HFF-Myc (cell line): ENCODE data around the gene GABRR1.

ENCODE experiments used
- DNase-seq: peaks from one replicate; pipeline ENCODE4 v3.0.0-alpha.2; 2011; ENCODE audit warnings: low read depth; ENCODE audit errors: extremely low read depth
- H3K4me3 ChIP-seq: replicated peaks from 2 replicates; pipeline ENCODE4 v1.5.1; 2011; ENCODE audit warnings: low read depth, mild to moderate bottlenecking, control low read depth, low read length
- TF ChIP-seq, protein P1 (sequence below): IDR thresholded peaks from 2 replicates; pipeline ENCODE4 v1.5.1; 2012; ENCODE audit warnings: mild to moderate bottlenecking, low read depth, low read length, control low read depth; ENCODE audit errors: missing control alignments

The GABRR1 gene

DNA sequence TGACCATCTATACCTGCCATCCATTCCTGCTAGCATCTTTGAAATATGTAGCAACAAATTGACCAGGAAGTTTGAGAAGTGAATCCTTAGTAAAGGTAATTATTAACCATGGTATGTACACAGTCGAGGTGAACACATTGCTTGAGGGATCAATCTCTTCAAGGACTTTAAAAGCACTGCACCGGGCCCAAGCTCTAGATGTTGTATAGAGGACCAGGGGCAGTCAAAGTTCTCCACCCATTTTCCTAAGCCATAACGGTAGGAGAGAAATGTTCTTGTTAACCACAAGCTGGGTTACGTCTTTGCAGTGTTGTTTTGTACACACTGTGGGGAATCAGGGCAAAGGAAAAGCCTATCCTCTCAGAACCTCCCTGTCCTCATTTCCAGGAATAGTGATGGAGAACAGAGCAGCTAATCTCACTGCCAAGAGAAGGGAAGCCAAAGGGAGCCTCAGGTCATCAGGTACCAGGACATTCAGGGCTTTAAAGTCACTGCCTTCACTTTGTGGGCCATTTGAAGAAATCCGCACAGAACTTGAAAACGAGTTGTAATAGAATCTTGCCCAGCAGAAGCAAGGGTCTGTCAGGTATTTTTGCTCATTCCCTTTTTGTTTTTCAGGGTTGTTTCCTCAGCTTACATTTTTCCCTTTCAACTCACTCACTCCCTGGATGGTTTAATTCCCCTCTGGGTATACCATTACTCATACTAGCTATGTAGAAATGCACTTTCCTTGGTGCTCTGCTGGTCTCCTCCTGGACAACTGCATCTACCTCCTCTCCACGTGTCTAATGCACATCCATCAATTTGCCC is 76.6 kb downstream of the GABRR1 start:
- H3K4me3 ChIP-seq = no peak overlapping the region
- DNase-seq = no peak
- TF ChIP-seq, protein P1, sequence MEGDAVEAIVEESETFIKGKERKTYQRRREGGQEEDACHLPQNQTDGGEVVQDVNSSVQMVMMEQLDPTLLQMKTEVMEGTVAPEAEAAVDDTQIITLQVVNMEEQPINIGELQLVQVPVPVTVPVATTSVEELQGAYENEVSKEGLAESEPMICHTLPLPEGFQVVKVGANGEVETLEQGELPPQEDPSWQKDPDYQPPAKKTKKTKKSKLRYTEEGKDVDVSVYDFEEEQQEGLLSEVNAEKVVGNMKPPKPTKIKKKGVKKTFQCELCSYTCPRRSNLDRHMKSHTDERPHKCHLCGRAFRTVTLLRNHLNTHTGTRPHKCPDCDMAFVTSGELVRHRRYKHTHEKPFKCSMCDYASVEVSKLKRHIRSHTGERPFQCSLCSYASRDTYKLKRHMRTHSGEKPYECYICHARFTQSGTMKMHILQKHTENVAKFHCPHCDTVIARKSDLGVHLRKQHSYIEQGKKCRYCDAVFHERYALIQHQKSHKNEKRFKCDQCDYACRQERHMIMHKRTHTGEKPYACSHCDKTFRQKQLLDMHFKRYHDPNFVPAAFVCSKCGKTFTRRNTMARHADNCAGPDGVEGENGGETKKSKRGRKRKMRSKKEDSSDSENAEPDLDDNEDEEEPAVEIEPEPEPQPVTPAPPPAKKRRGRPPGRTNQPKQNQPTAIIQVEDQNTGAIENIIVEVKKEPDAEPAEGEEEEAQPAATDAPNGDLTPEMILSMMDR = no peak

DNA sequence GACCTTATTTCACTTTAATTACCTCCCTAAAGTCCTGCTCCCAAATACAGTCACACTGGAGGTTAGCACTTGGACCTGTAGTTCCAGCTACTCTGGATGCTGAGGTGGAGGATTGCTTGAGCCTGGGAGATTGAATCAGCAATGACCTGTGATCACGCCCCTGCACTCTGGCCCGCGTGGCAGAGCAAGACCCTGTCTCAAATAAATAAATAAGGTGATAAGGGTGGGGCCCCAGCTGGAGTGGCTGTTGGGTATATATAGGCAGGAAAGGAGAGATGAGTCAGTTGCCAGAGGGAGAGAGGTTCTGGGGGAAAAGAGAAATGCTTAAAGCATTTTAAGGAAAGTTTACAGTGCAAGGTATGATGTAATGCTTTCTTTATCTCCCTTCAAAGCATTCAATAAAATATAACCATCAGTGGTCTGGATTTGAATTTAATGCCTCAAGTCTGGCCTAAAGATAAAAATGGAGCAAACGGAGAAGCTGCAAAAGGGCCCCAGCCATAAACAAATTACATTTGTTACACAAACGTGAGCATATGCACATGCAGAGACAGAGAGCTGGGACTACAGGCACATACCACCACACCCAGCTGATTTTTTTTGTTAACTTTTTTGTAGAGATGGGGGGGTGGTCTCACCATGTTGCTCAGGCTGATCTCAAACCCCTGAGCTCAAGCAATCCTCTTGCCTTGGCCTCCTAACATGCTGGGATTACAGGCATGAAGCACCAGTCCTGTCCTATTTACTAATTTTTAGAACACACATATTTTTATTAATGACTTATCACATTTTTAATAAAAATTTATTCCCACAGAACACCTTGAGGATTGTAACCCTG is 77.4 kb downstream of the GABRR1 start:
- TF ChIP-seq, protein P1 = no peak
- H3K4me3 ChIP-seq = no peak overlapping the region

DNA sequence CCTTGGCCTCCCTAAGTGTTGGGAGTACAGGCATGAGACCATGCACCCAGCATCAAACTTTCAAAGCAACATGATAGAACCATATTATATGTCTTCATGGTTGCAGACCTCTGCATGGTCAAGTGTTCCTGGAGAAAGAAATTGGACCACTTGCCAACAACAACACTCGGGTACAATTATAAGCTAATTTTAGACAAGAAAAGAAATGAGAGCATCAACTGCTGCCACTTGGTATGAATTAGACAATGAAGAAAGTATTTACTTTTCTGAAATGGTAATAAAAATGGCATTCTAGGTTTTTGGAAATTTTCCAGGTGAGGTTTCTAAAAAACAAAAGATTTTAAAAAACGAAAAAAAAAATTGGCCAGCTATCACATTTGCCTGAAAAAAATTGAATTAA is 79.0 kb downstream of the GABRR1 start:
- DNase-seq = no peak
- TF ChIP-seq, protein P1 = no peak
- H3K4me3 ChIP-seq = no peak overlapping the region

More for the DNA sequence above, 77.4 kb downstream of the GABRR1 start:
- DNase-seq = no peak

DNA sequence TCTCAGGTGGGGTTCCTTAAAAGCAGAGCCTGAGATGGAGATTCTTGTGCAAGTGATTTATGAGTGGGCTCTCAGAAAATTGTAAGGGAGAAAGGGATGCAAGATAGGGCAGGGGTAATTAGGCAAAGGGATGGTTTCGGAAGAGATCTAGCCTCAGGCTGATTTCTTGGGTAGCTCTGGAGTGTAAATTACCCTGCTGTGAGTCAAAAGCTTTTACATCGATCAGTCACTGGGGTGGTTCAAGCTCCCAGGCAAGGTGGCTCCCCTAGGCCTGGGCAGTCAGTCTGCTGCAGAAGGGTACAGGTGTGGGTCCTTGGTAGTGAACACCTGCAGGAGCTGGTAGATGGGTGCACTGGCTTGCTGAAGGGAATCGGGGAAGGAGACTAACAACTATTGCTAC is 82.4 kb downstream of the GABRR1 start:
- no peak for DNase-seq
- TF ChIP-seq, protein P1 = no peak
- no peak overlapping the region for H3K4me3 ChIP-seq

DNA sequence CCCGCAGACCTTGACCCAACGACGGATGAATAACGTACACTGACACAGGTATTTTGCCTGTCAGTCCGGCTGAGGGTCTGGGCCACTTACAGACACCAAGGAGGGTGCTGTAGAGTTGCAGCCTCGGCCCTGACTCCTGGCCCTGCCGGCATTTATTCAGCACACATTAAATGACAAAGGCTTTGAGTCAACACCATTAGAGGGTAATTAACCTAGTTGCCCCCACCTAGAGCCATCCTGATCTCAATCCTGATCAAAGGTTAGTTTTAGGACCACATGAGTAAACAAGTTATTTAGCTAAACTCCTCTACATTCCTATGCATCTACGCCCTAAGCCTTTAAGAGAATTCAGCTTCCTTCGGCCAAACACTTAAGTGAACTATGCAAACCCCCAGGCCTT is 83.2 kb downstream of the GABRR1 start:
- DNase-seq = no peak
- H3K4me3 ChIP-seq = no peak overlapping the region
- TF ChIP-seq, protein P1 = no peak

DNA sequence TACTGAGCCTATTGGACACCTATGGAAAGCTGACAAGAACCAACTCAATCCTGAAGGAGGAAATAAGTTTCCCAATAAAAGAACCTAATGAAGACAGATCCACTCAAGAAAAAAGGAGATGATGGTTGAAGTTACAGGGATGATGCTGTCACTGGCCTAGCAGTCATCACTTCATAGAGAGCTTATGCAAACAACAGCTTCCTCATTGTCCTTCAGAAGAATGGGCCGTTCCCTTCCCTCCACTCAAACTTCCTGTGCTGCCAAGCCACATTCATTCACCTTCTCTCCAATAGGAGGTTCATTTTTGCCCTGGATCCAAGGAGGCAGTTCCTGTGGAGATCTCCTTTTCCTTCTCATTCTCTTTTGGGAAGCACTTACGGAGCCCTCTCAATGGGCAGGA is 85.1 kb downstream of the GABRR1 start:
- TF ChIP-seq, protein P1 = no peak
- DNase-seq = no peak
- no peak overlapping the region for H3K4me3 ChIP-seq
